HL-60 (cell line): ENCODE results near the gene TMEM235.
A peak's percentile ranks its signal among the peaks of the same experiment; 100 is the strongest.

Experiments used
- DNase-seq, 2 experiments: peaks; one replicate each; pipeline ENCODE4 v3.0.0-alpha.2; 2010 to 2020; ENCODE audit warnings: low read depth in 1 of 2, low spot score in 1 of 2
- H3K27ac ChIP-seq: fragments of 250-450 bp; sonication (Bioruptor Pico); replicated peaks from 2 replicates; pipeline ENCODE4 v1.5.1; 2020; ENCODE audit warnings: mild to moderate bottlenecking, moderate library complexity
- H3K27me3 ChIP-seq: fragments of 250-450 bp; sonication (Bioruptor Pico); 2 replicates; pipeline ENCODE4 v1.5.1; 2021; ENCODE audit warnings: mild to moderate bottlenecking, moderate library complexity; ENCODE audit not compliant: insufficient read depth, poor library complexity, severe bottlenecking
- H3K4me3 ChIP-seq: replicated peaks from 2 replicates; pipeline ENCODE4 v1.5.1; 2011; ENCODE audit warnings: mild to moderate bottlenecking, control low read depth, low read length; ENCODE audit not compliant: insufficient read depth
- CTCF ChIP-seq: IDR thresholded peaks from one replicate; pipeline ENCODE4 v1.5.1; 2011; ENCODE audit warnings: low read length, control low read depth, inconsistent platforms; ENCODE audit not compliant: insufficient read depth
- GABPA ChIP-seq: IDR thresholded peaks from 2 replicates; pipeline ENCODE4 v1.6.1; 2012; ENCODE audit warnings: low read depth
- POLR2AphosphoS5 ChIP-seq: IDR thresholded peaks from 2 replicates; pipeline ENCODE4 v1.6.1; 2012; ENCODE audit warnings: low read depth
- REST ChIP-seq: IDR thresholded peaks from 2 replicates; pipeline ENCODE4 v1.6.1; 2012; ENCODE audit warnings: low read depth; ENCODE audit not compliant: insufficient replicate concordance
- SPI1 ChIP-seq: IDR thresholded peaks from 2 replicates; pipeline ENCODE4 v1.6.1; 2012; ENCODE audit warnings: low read depth, mild to moderate bottlenecking, borderline replicate concordance

Gene TMEM235

GRCh38 chr17:78269955-78270381 is 38.5 kb downstream of the TMEM235 start:
- TF ChIP-seq POLR2AphosphoS5 (no peak), CTCF (no peak), SPI1 (no peak), GABPA (no peak), REST (no peak)
- Histone ChIP-seq H3K27me3 (no peaks in the 10 kb centered on the region), H3K4me3 (no peak overlapping the region), H3K27ac (no peak overlapping the region)
- DNase-seq: no peak

- Histone ChIP-seq H3K27me3 (no peaks in the 10 kb centered on the region), H3K4me3 (no peak overlapping the region), H3K27ac (no peak overlapping the region)
- no peak for DNase-seq
- TF ChIP-seq POLR2AphosphoS5 (no peak), GABPA (no peak), REST (no peak)
Observed at GRCh38 chr17:78271419-78272170, 40.2 kb downstream of the TMEM235 start.

GRCh38 chr17:78272181-78272913 is 40.9 kb downstream of the TMEM235 start:
- Histone ChIP-seq H3K27ac (peak overlapping the region; percentile 29; the same call in 1 of the 2 replicates), H3K4me3 (peak overlapping the region; percentile 9; the same call in 1 of the 2 replicates), H3K27me3 (no peaks in the 10 kb centered on the region)
- TF ChIP-seq REST (no peak), CTCF (no peak), SPI1 (no peak), GABPA (no peak), POLR2AphosphoS5 (no peak)
- DNase-seq: peak; percentile 48
